Stimulated activated CD8-positive, alpha-beta memory T cell treated with anti-CD3 and anti-CD28 coated beads, Interleukin-7, amount 100 ng/mL, for 48 hours (primary cell): Measurements from ENCODE around the gene CFAP61.

ENCODE experiments used
- DNase-seq, 2 donors: peaks; one replicate each; pipeline ENCODE4 v3.0.0-alpha.2; 2020; ENCODE audit warnings: low read depth in 1 of 2; ENCODE audit errors: extremely low read depth in 1 of 2

Gene CFAP61

GRCh38 chr20:20391115-20391514, 338.8 kb downstream of the CFAP61 start:
- no peak for DNase-seq

GRCh38 chr20:20391766-20392165, 339.4 kb downstream of the CFAP61 start:
- DNase-seq: no peak

GRCh38 chr20:20393207-20394120, 341.1 kb downstream of the CFAP61 start:
- no peak for DNase-seq

GRCh38 chr20:20395087-20395486, 342.8 kb downstream of the CFAP61 start:
- DNase-seq: no peak

GRCh38 chr20:20395903-20396568, 343.7 kb downstream of the CFAP61 start:
- no peak for DNase-seq

- DNase-seq: no peak
Measured at GRCh38 chr20:20396794-20397193, 344.5 kb downstream of the CFAP61 start.

- DNase-seq: no peak
Measured at GRCh38 chr20:20398123-20398522, 345.8 kb downstream of the CFAP61 start.

GRCh38 chr20:20399531-20400500, 347.5 kb downstream of the CFAP61 start:
- no peak for DNase-seq

- DNase-seq: no peak
Measured at GRCh38 chr20:20401991-20402390, 349.7 kb downstream of the CFAP61 start.

- DNase-seq: no peak
Measured at GRCh38 chr20:20404633-20405032, 352.3 kb downstream of the CFAP61 start.

GRCh38 chr20:20405623-20406022, 353.3 kb downstream of the CFAP61 start:
- no peak for DNase-seq

- no peak for DNase-seq
Measured at GRCh38 chr20:20406306-20406705, 354.0 kb downstream of the CFAP61 start.

- DNase-seq: no peak
Measured at GRCh38 chr20:20407891-20408805, 355.8 kb downstream of the CFAP61 start.

GRCh38 chr20:20409331-20409730, 357.0 kb downstream of the CFAP61 start:
- DNase-seq: no peak
